Epithelial cell of prostate (primary cell): Measurements from ENCODE around the gene PPP2R2B.
"Not testable (repeated sequence)": the region's sequence is repeated elsewhere in the genome, so short reads cannot be mapped to it uniquely, and the experiment has no call there.

ENCODE experiments used
- DNase-seq: peaks from one replicate; pipeline ENCODE4 v3.0.0-alpha.2; 2011; ENCODE audit warnings: low read depth, low spot score
- H3K27ac ChIP-seq: fragments of 450-650 bp; 2 replicates; pipeline ENCODE4 v1.5.1; 2017; ENCODE audit warnings: mild to moderate bottlenecking

PPP2R2B gene

GRCh38 chr5:146753641-146754040, 124.9 kb downstream of the PPP2R2B start:
- DNase-seq: no peak

GRCh38 chr5:146751781-146752401, 126.7 kb downstream of the PPP2R2B start:
- no peak for DNase-seq
- H3K27ac ChIP-seq: no peak overlapping the region

More at GRCh38 chr5:146753641-146754040, 124.9 kb downstream of the PPP2R2B start:
- H3K27ac ChIP-seq: no peak overlapping the region

GRCh38 chr5:146751054-146751453, 127.5 kb downstream of the PPP2R2B start:
- H3K27ac ChIP-seq: no peak overlapping the region
- DNase-seq: no peak

- no peak overlapping the region for H3K27ac ChIP-seq
- no peak for DNase-seq
Measured at GRCh38 chr5:146748533-146748932, 130.0 kb downstream of the PPP2R2B start.

- no peak overlapping the region for H3K27ac ChIP-seq
- DNase-seq: no peak
Measured at GRCh38 chr5:146745931-146746577, 132.5 kb downstream of the PPP2R2B start.

GRCh38 chr5:146744068-146744745, 134.3 kb downstream of the PPP2R2B start:
- H3K27ac ChIP-seq: no peak overlapping the region
- DNase-seq: no peak

- H3K27ac ChIP-seq: no peak overlapping the region
- DNase-seq: no peak
Measured at GRCh38 chr5:146734936-146735577, 143.5 kb downstream of the PPP2R2B start.

GRCh38 chr5:146732962-146733361, 145.6 kb downstream of the PPP2R2B start:
- DNase-seq: no peak
- no peak overlapping the region for H3K27ac ChIP-seq

- DNase-seq: no peak
- no peak overlapping the region for H3K27ac ChIP-seq
Measured at GRCh38 chr5:146731909-146732659, 146.5 kb downstream of the PPP2R2B start.

- not testable (repeated sequence) for H3K27ac ChIP-seq, DNase-seq
Measured at GRCh38 chr5:146728746-146729145, 149.8 kb downstream of the PPP2R2B start.

GRCh38 chr5:146726891-146727290, 151.7 kb downstream of the PPP2R2B start:
- no peak overlapping the region for H3K27ac ChIP-seq
- DNase-seq: no peak

GRCh38 chr5:146726020-146726419, 152.5 kb downstream of the PPP2R2B start:
- DNase-seq: no peak
- no peak overlapping the region for H3K27ac ChIP-seq

- DNase-seq: no peak
Measured at GRCh38 chr5:146725025-146725424, 153.5 kb downstream of the PPP2R2B start.

GRCh38 chr5:146722361-146722779, 156.2 kb downstream of the PPP2R2B start:
- no peak overlapping the region for H3K27ac ChIP-seq
- no peak for DNase-seq

More at GRCh38 chr5:146725025-146725424, 153.5 kb downstream of the PPP2R2B start:
- H3K27ac ChIP-seq: no peak overlapping the region

GRCh38 chr5:146721073-146721815, 157.3 kb downstream of the PPP2R2B start:
- no peak overlapping the region for H3K27ac ChIP-seq
- DNase-seq: no peak

- no peak for DNase-seq
- H3K27ac ChIP-seq: no peak overlapping the region
Measured at GRCh38 chr5:146720107-146720506, 158.4 kb downstream of the PPP2R2B start.

- H3K27ac ChIP-seq: no peak overlapping the region
- no peak for DNase-seq
Measured at GRCh38 chr5:146719179-146719578, 159.4 kb downstream of the PPP2R2B start.

- no peak overlapping the region for H3K27ac ChIP-seq
- no peak for DNase-seq
Measured at GRCh38 chr5:146718609-146719008, 159.9 kb downstream of the PPP2R2B start.

- H3K27ac ChIP-seq: no peak overlapping the region
- no peak for DNase-seq
Measured at GRCh38 chr5:146717951-146718350, 160.6 kb downstream of the PPP2R2B start.
